ENCODE data around the gene AP1S3.

GRCh38 chr2:223834431-223834830 is 3.0 kb downstream of the AP1S3 start:
- TF ChIP-seq EZH2 (IDR thresholded peaks at IDR 0.05; ENCODE audit: low read depth) = no peak
- TF ChIP-seq, protein P1, sequence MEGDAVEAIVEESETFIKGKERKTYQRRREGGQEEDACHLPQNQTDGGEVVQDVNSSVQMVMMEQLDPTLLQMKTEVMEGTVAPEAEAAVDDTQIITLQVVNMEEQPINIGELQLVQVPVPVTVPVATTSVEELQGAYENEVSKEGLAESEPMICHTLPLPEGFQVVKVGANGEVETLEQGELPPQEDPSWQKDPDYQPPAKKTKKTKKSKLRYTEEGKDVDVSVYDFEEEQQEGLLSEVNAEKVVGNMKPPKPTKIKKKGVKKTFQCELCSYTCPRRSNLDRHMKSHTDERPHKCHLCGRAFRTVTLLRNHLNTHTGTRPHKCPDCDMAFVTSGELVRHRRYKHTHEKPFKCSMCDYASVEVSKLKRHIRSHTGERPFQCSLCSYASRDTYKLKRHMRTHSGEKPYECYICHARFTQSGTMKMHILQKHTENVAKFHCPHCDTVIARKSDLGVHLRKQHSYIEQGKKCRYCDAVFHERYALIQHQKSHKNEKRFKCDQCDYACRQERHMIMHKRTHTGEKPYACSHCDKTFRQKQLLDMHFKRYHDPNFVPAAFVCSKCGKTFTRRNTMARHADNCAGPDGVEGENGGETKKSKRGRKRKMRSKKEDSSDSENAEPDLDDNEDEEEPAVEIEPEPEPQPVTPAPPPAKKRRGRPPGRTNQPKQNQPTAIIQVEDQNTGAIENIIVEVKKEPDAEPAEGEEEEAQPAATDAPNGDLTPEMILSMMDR (conservative IDR thresholded peaks at IDR 0.05) = no peak
